Activated CD8-positive, alpha-beta memory T cell treated with anti-CD3 and anti-CD28 coated beads for 24 hours (primary cell): ENCODE data around the gene INTS4.
"Not testable (repeated sequence)": the region's sequence is repeated elsewhere in the genome, so short reads cannot be mapped to it uniquely, and the experiment has no call there.

Experiments used
- DNase-seq: peaks from one replicate; pipeline ENCODE4 v3.0.0-alpha.2; 2020

The INTS4 gene

DNA sequence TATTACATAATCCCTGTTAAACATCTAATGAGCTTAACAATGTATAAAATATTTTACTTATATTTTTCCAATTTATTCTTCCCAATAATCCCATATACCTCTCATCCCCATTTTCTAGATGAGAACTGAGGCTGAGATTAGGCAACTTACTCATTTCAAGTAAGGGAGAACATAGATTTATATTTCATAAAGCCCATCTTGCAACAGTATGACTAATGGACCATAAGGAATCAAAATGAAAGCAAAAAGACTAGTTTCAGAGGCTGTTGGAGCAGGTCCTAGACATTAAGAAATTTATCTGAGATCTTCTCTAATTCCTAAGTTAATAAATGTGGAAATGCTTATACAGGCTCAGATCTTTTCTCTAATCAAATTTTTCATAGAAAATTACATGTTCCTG is 52.0 kb downstream of the INTS4 start:
- DNase-seq, result not testable (repeated sequence)

DNA sequence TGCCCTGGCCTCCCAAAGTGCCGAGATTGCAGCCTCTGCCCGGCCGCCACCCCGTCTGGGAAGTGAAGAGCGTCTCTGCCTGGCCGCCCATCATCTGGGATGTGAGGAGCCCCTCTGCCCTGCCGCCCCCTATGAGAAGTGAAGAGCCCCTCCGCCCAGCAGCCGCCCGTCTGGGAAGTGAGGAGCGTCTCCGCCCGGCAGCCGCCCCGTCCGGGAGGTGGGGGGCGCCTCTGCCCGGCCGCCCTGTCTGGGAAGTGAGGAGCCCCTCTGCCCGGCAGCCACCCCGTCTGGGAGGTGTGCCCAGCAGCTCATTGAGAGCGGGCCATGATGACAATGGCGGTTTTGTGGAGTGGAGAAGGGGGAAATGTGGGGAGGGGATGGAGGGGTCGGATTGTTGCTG is 60.9 kb downstream of the INTS4 start:
- DNase-seq, result not testable (repeated sequence)

DNA sequence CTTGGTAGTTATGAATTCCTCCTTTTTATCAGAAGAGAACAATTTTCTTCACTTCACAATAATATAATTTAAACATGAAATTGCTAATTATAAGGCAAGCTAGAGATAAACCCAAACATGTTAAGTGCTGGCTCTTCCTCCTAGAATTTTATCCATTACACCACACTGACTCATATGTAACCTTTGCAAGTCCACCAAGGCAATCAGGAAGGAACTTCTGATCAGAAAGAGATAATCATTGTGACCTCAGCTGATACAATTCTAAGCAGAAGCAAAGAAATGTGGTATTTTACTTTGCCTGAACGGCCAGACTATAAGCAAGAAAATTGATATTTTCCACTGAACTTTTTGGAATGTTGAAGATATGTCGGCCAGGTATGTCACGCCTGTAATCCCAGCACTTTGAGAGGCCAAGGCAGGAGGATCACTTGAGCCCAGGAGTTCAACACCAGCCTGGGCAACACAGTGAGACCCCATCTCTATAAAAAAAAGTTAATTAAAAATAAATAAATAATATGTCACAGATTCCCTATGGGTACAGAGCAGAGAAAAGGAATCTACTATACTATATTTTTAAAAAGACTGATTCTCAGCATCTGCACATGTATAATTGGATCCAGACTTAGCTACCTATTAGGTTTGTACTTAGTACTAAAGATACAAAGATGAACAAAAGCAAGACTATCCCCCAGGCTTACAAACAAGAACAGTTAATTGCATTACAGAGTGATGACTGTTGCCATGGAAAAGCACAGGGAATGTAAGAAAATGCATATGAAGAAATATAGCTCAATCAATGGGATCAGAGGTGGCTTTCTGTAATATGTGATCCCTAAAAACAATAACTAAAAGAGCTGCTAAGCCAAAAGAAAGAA is 63.9 kb downstream of the INTS4 start:
- not testable (repeated sequence) for DNase-seq

DNA sequence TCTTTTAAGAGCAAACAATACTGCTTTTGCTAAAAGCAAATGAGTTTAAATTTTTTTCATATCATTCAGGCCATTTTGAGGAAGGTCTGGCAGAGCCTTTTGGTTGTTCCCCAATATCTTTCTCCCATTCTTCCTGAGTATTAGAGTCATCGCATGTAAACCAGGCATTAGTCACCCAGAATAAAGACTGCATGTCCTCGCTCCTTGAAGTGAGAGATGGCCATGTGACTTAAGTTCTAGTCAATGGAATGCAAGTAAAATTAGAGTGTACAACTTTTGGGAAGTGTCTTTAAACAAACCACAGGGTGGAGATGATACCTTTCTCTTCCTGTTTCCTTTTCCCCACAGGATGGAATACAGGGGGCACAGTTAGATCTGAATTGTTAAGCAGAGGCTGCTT is 76.8 kb downstream of the INTS4 start:
- not testable (repeated sequence) for DNase-seq

DNA sequence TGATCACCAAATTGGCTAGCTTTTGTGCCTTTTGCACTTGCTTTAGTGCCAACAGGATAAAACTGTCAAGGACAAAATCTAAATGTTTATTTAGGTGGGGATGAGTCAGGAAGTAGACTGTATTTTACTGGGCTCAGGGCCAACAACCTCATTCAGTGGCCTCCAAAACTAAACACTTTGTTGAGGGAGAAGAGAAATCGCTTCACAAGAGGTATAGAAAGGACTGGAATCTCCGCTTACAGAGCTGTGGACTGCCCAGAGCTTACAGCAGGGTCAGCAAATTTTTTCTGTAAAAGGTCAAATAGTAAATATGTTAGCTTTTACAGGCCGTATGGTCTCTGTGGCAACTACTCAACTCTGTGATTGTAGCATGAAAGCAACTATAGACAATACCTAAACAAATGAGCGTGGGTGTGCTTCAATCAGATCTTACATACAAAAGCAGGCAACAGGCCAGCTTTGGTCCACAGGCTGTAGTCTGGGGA is 80.1 kb downstream of the INTS4 start:
- not testable (repeated sequence) for DNase-seq

DNA sequence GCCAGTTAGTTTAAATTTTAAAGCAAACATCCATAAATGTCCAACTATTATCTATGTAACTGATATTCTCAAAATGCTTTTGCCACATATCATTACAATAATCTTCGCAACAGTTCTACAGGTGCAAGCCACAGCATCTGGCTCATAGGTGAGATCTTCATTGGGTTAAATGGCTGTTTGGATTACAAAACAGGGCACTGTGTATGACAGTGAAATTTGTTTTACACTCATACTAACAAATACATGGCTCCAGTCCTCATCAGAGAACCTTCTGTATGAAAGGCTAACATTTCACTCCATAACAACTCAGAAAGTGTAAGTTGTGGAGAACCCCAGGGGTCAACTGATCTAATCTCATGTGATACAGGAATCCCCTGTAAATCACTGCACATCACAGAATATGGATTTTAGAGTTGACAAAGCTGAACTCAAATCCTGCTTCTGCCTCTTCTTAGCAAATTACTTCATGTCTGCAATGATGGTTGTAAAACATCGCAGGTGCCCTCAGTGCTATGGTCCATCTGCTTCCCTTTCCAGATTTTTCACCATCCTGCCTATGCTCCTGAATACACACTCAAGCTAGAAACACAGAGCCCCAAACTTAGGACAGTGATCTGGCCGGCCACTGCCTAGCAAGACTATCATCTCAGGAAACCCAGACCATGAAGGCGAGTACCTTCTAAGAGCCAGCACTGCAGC is 80.7 kb downstream of the INTS4 start:
- not testable (repeated sequence) for DNase-seq

DNA sequence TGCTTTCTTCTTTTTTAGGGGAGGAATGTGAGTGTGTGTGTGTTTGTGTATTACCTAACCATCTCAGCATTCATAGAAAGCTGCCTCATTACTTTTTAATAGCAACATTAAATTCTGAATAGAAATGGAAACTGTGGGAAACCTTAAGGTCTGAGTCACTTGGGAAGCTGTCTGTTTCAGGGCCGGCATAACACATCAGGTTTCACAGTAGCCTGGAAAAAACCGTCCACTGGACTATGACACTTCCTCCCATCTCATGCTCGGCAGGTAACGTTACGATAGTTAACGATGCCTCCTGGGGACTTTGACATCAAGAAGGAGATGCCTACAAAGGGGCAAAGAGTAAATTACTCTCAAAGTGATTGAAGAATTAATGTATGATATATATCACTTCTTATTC is 83.6 kb downstream of the INTS4 start:
- DNase-seq, result not testable (repeated sequence)

DNA sequence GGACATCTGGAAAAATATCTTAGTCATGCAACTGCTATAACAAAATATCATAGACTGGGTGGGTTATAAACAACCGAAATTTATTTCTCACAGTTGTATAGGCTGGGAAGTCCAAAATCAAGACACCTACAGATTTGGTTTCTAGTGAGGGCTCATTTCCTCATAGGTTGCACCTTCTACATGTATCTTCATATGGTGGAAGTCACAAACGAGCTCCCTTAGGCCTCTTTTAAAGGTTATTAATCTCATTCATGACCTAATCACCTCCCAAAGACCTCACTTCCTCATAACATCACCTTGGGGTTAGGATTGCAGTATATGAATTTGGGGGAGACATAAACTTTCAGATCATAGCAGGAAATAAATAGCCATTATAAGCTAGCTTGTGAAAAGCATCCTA is 85.2 kb downstream of the INTS4 start:
- DNase-seq, result no peak

DNA sequence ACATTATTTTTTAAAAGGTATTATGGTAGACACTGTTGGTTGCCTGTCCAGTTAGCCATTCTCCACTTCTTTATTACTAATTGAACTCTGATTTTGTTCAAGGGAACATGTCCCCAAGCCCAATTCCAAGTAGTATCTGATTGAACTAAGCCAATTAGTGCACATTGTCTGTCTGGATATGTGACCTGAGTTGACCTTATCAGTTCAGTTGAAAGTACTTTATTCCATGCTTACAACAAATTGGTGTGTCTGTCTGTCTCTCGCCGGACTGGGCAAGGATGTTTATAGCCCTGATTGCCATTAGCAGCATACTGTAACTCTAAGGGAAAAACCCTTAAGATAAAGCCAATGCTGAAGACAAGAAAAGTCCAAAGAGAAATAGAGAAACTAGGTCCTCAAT is 85.6 kb downstream of the INTS4 start:
- no peak for DNase-seq

DNA sequence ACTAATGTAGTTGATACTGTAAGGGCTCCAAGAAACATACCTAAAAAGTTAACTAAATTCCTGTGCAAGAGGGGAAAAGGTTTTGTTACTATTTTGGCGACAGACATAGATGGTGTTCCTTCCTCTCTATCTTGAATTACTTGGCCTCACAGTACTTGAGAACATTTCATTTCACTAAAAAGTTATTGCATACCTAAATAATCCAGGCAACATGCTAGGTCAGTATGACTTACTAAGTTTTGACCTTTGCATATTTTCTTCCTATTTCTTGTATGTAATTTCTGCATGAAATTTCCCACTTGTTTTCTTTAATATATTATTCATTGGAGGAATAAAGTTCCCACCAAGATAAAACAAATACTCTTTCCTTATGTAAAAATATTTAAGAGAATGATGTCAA is 99.5 kb downstream of the INTS4 start:
- not testable (repeated sequence) for DNase-seq

DNA sequence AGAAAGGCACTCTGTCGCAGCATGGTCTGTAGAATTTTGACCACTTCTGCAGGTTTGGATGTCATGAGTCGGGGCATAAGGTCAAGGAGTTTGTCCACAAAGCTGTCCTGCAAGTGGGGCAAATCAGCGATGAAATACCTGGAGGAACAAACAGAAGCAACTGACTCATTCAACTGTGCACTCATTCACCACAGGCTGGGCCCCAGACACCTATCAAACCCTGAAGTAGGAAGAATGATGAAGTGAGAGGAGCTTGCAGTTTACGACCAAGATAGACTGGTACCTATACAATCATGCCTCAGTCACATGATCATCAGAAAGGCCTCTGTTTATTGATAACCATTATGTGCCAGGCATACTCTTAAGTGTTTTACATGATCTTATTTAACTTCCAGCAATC is 102.8 kb downstream of the INTS4 start:
- not testable (repeated sequence) for DNase-seq

DNA sequence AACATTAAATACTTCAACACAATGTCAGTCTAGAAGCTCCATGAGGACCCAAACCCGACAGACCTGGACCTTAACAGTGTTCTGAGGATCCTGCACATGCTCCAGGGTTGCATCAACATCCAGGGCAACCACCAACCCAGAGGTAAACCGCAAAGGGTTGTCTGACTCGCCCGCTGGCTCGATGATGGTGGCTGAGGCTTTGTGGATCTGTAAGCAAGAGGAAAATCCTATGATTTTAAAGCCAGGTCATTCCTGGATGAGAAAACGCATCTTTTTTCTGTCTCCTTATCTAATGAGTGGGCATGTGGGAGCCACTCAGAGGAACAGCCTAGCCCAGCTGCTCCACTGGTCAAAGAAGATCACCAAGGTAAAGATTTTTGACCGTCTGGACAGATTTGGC is 103.2 kb downstream of the INTS4 start:
- not testable (repeated sequence) for DNase-seq

DNA sequence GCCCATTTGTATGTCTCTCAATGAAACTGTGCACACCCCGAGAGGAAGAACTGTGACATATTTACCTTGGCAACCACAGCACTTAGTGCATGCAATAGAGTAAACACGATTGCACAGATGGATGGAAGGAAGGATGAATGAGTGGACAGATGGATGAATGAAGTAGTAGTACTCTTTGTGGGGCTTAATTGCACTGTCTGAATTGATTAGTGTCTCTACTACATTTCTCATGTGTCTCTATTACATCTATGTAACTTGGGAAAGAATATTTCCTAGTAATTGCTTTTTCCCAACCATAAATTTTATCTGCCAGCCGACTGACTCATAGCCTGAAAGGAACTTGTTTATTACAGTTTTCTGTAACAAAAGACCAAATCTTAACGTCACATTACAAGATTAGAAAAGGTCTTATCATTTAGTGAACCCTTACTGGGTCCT is 103.8 kb downstream of the INTS4 start:
- DNase-seq, result not testable (repeated sequence)

DNA sequence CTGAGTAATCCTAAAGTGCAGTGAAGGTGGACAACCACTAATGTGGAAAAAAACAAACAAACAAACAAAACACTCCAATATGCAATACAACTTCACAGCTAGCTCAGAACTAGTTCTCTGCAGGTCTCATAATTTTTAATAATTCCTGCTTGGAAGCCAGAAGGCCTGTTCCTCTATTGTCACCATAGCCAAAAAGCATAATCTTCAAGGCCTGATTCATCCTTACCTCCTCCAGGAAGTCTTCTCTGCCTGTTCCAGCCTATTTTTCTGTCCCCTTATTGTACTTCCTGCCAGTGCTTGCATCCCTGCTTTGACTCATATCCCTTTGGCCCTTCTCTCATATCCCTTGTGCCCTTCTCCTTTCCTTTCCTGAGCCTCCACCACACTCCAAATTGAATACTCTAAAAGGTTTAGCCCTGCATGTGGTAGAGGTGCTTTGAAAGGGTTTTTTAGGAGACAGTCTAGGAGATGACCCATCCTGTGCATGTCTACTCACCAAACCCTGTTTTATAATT is 104.3 kb downstream of the INTS4 start:
- not testable (repeated sequence) for DNase-seq

DNA sequence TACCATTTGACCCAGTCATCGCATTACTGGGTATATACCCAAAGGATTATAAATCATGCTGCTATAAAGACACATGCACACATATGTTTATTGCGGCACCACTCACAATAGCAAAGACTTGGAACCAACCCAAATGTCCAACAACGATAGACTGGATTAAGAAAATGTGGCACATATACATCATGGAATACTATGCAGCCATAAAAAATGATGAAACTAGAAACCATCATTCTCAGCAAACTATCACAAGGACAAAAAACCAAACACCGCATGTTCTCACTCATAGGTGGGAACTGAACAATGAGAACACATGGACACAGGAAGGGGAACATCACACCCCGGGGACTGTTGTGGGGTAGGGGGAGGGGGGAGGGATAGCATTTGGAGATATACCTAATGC is 105.4 kb downstream of the INTS4 start:
- not testable (repeated sequence) for DNase-seq

DNA sequence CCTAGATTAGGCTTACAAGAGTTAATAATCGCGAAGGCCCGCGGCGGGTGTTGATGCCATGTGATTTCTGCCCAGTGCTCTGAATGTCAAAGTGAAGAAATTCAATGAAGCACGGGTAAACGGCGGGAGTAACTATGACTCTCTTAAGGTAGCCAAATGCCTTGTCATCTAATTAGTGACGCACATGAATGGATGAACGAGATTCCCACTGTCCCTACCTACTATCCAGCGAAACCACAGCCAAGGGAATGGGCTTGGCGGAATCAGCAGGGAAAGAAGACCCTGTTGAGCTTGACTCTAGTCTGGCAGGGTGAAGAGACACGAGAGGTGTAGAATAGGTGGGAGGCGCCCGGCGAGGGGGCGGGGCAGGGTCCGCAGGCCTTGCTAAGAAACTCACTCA is 108.1 kb downstream of the INTS4 start:
- DNase-seq, result no peak

DNA sequence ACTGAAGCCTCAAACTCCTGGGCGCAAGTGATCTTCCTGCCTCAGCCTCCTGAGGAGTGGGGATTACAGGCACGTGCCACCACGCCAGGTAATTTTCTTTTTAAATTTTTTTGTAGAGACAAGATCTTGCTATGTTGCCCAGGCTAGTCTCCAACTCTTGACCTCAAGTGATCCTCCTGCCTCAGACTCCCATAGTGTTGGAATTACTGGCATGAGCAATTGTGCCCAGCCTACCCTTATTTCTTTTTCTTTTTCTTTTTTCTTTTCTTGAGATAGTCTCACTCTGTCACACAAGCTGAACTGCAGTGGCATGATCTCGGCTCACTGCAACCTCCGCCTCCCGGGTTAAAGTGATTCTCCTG is 109.7 kb downstream of the INTS4 start:
- DNase-seq, result no peak

DNA sequence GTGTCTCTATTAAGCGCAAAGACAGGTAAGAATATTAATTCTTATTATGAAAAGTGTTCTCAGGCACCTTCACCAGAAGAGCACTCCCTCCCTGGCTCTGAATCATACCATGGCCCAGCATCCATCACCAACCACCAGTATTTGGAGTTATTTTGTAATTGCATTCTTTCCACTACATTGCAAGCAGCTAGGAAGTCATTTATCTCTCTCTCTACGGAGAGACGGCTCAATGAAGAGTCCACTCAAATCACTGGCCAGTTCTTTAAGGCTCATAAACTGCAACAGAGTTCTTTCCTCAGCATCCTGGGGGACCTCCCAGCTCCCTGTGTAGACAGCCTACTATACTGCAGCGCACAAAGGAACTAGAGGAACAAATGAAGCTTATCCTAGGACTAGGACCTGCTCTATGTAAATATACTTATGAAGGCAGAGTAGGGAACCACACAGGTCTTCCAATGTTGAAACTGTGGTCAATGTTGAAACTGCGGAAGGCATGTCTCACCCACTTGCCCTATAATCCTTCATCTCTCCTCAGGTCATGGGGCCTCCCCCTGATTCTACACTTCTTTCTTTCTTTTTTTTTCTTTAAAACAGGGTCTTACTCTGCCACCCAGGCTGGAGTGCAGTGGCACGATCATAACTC is 110.2 kb downstream of the INTS4 start:
- no peak for DNase-seq

DNA sequence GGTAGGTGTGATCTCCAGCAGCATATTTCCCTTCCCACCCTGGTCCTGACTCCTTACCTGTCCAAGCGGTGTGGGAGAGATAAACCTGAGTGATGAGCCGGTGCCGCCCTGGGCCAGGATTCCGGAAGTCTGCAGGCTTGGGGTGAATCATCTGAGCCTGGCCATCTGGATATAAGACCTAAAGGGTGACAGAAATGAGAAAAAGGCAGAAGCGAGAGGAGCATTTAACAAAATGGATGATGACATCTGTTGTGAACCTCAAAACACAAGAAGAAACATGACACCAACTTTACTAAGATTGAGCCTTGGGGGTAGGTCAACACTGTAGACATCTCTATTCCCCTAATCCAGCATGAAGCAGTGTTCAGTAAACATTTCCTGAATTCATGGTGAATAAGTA is 110.7 kb downstream of the INTS4 start:
- no peak for DNase-seq

DNA sequence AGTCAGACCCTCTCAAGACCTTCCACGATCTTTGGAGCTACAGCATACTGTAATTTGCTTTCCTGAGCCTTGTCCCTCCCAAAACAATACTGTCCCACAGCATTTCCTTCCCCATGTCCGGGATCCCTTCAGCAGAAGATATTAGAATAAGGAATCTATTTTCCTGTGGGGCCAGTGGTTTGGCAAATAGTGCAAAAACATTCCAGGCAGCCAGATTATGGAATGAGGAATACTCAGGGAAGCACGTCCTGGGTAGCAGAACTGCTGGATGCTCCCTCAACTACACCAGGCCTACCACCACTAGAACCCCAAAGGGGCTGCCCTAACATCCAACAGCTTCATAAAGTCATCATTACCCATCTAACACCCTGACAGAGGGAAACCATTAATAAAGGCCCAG is 112.1 kb downstream of the INTS4 start:
- no peak for DNase-seq

DNA sequence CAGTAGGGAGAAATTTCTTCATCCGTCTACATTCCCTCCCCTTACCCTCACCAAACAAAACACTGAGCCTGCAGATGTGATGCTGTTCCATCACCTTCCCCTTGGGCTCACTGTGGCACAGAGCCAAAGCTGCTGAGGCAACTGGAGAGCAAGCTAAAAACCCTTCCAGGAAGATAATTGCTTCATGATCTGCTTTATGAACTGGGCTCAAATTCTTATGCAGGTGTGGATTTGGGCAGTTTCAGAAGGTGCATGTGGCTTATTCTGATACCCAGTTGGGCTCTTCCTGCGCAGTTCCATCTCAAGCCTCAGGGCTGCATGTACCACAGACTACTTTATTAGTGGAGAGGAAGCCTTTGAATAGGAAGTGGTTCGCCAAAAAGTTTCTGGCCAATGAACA is 115.2 kb downstream of the INTS4 start:
- no peak for DNase-seq

DNA sequence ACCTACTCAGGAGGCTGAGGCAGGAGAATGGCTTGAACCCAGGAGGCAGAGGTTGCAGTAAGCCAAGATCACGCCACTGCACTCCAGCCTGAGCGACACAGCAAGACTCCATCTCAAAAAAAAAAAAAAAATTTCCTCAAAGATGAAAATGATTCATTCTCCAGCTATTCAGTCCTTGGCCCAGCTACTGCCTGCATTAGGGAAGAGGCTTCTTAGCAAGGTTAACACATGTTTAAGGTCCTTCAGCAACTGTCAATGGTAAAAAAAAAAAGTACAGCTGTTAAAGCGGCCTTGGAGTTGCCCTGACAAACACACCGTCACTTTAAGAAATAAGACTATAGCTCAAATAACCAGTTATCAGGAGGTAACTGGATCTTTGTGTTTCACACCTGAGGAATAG is 116.2 kb downstream of the INTS4 start:
- DNase-seq, result not testable (repeated sequence)

DNA sequence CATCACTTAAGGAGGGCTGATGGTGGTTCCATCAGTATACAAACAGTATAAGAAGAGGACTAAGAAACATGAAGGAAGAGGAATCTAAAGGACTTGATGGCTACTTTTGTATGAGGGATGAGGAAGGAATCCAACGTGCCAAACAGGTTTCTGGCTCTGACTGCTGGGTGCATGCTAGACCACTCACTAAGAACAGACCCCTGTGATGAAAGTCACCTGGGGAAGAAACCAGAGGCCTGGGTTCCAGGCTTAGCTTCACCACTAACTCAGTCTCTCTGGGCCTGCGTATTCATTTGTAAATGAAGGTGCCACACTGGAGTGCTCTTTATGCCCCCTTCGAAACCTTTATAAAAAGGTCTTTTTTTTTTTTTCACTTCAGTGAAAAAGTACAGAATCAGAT is 118.4 kb downstream of the INTS4 start:
- DNase-seq, result no peak
